SK-N-SH treated with all-trans-retinoic acid at 6 μM for 48 hours (cell line): ENCODE measurements around the gene CDK5RAP2.

Source experiments
- ATAC-seq: fragments of 200-7000 bp; cut with Tn5 transposase; 3 replicates; pipeline ENCODE4 v1.9.1; 2020; ENCODE audit warnings: mild to moderate bottlenecking, moderate library complexity
- ARNTL ChIP-seq: fragments of 450-650 bp; formaldehyde crosslinking; IDR thresholded peaks from 2 replicates; pipeline ENCODE4 v1.5.0; 2020; ENCODE audit warnings: low read depth, mild to moderate bottlenecking, moderate library complexity, borderline replicate concordance
- BACH2 ChIP-seq: fragments of 250-450 bp; sonication (Bioruptor Pico); IDR thresholded peaks from 2 replicates; pipeline ENCODE4 v1.9.0; 2021; ENCODE audit warnings: mild to moderate bottlenecking, borderline replicate concordance
- CREB5 ChIP-seq: fragments of 250-450 bp; sonication (Bioruptor Pico); IDR thresholded peaks from 2 replicates; pipeline ENCODE4 v1.5.1; 2020; ENCODE audit warnings: low read depth, mild to moderate bottlenecking, moderate library complexity
- CSDC2 ChIP-seq: fragments of 250-450 bp; sonication (Bioruptor Pico); IDR thresholded peaks from 2 replicates; pipeline ENCODE4 v1.5.0; 2020; ENCODE audit warnings: mild to moderate bottlenecking, moderate library complexity
- GLIS3 ChIP-seq: fragments of 250-450 bp; sonication (Bioruptor Pico); IDR thresholded peaks from 2 replicates; pipeline ENCODE4 v1.5.0; 2020; ENCODE audit warnings: mild to moderate bottlenecking, moderate library complexity
- ISL1 ChIP-seq: fragments of 250-450 bp; sonication (Bioruptor Pico); IDR thresholded peaks from 2 replicates; pipeline ENCODE4 v2.1.2; 2022; ENCODE audit warnings: mild to moderate bottlenecking, moderate library complexity
- OSR1 ChIP-seq: fragments of 250-450 bp; sonication (Bioruptor Pico); IDR thresholded peaks from 2 replicates; pipeline ENCODE4 v1.8.0; 2022; ENCODE audit warnings: moderate library complexity, mild to moderate bottlenecking, inconsistent platforms
- PPARA ChIP-seq: fragments of 250-450 bp; sonication (Bioruptor Pico); IDR thresholded peaks from 2 replicates; pipeline ENCODE4 v1.5.0; 2020; ENCODE audit warnings: mild to moderate bottlenecking, borderline replicate concordance
- RARB ChIP-seq: fragments of 250-450 bp; sonication (Bioruptor Pico); IDR thresholded peaks from 2 replicates; pipeline ENCODE4 v1.8.0; 2021; ENCODE audit warnings: mild to moderate bottlenecking, moderate library complexity
- TCF4 ChIP-seq: fragments of 250-450 bp; sonication (Bioruptor Pico); IDR thresholded peaks from 2 replicates; pipeline ENCODE4 v1.8.0; 2021; ENCODE audit warnings: mild to moderate bottlenecking, moderate library complexity, borderline replicate concordance
- TOX ChIP-seq: fragments of 250-450 bp; sonication (Bioruptor Pico); IDR thresholded peaks from 2 replicates; pipeline ENCODE4 v1.8.0; 2021; ENCODE audit warnings: mild to moderate bottlenecking, moderate library complexity, borderline replicate concordance
- ZFP3 ChIP-seq: fragments of 250-450 bp; sonication (Bioruptor Pico); IDR thresholded peaks from 2 replicates; pipeline ENCODE4 v1.5.0; 2020; ENCODE audit warnings: mild to moderate bottlenecking, moderate library complexity
- ZFP30 ChIP-seq: fragments of 450-650 bp; formaldehyde crosslinking; IDR thresholded peaks from 2 replicates; pipeline ENCODE4 v1.5.0; 2022; ENCODE audit warnings: mild to moderate bottlenecking, moderate library complexity
- ZNF565 ChIP-seq: fragments of 450-650 bp; formaldehyde crosslinking; conservative IDR thresholded peaks from 2 replicates; pipeline ENCODE4 v1.5.0; 2020; ENCODE audit warnings: low read depth, mild to moderate bottlenecking, moderate library complexity
- ZNF70 ChIP-seq: fragments of 450-650 bp; formaldehyde crosslinking; IDR thresholded peaks from 2 replicates; pipeline ENCODE4 v1.5.0; 2020; ENCODE audit warnings: mild to moderate bottlenecking, moderate library complexity
- ZNF8 ChIP-seq: fragments of 450-650 bp; formaldehyde crosslinking; IDR thresholded peaks from 2 replicates; pipeline ENCODE4 v1.5.0; 2020; ENCODE audit warnings: mild to moderate bottlenecking, moderate library complexity
- TF ChIP-seq, protein P1 (sequence below): fragments of 250-450 bp; sonication (Bioruptor Pico); IDR thresholded peaks from 2 replicates; pipeline ENCODE4 v1.5.0; 2020; ENCODE audit warnings: mild to moderate bottlenecking, moderate library complexity
- TF ChIP-seq, protein P2 (sequence below): fragments of 250-450 bp; sonication (Bioruptor Pico); IDR thresholded peaks from 2 replicates; pipeline ENCODE4 v1.5.1; 2021; ENCODE audit warnings: mild to moderate bottlenecking, moderate library complexity
- TF ChIP-seq, protein P3 (sequence below): fragments of 250-450 bp; sonication (Bioruptor Pico); IDR thresholded peaks from 2 replicates; pipeline ENCODE4 v1.8.0; 2020; ENCODE audit warnings: mild to moderate bottlenecking, moderate library complexity, borderline replicate concordance

The CDK5RAP2 gene

DNA sequence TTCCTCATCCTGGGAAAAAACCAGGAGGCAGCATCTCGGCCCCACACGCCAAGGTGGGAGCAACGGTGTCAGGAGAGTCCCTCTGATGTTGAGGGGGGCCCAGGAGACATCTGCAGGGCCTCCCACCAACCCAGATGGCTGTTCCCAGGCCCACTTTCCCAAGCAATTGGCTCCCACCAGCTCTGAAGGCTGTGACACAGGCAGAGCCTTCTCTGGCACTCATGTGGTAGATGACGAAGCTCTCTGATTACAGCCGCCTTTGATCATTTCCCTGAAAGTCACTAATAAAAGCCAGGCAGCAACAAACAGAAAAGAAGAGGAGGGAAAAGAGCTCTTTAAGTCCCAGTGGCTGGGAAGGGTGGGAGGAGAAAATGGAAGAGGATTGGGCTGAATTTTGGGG, 226.5 kb downstream of the CDK5RAP2 start (continued):
- no peak for TF ChIP-seq CREB5 (CRISPR knock-in tag)

- no peak for ATAC-seq
These were observed 228.9 kb downstream of the CDK5RAP2 start for GRCh38 chr9:120351106-120351505.

GRCh38 chr9:120350596-120350995, 229.4 kb downstream of the CDK5RAP2 start:
- no peak for TF ChIP-seq ISL1 (CRISPR knock-in tag)
- TF ChIP-seq, protein P1, sequence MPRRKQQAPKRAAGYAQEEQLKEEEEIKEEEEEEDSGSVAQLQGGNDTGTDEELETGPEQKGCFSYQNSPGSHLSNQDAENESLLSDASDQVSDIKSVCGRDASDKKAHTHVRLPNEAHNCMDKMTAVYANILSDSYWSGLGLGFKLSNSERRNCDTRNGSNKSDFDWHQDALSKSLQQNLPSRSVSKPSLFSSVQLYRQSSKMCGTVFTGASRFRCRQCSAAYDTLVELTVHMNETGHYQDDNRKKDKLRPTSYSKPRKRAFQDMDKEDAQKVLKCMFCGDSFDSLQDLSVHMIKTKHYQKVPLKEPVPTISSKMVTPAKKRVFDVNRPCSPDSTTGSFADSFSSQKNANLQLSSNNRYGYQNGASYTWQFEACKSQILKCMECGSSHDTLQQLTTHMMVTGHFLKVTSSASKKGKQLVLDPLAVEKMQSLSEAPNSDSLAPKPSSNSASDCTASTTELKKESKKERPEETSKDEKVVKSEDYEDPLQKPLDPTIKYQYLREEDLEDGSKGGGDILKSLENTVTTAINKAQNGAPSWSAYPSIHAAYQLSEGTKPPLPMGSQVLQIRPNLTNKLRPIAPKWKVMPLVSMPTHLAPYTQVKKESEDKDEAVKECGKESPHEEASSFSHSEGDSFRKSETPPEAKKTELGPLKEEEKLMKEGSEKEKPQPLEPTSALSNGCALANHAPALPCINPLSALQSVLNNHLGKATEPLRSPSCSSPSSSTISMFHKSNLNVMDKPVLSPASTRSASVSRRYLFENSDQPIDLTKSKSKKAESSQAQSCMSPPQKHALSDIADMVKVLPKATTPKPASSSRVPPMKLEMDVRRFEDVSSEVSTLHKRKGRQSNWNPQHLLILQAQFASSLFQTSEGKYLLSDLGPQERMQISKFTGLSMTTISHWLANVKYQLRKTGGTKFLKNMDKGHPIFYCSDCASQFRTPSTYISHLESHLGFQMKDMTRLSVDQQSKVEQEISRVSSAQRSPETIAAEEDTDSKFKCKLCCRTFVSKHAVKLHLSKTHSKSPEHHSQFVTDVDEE (CRISPR knock-in tag) = no peak
- no peak for TF ChIP-seq BACH2
- TF ChIP-seq GLIS3 (CRISPR knock-in tag) = no peak
- no peak for TF ChIP-seq ZFP30 (CRISPR knock-in tag)
- no peak for TF ChIP-seq RARB
- TF ChIP-seq OSR1 (CRISPR knock-in tag) = no peak
- no peak for TF ChIP-seq CREB5 (CRISPR knock-in tag)
- TF ChIP-seq ARNTL (CRISPR knock-in tag) = no peak
- no peak for TF ChIP-seq ZNF565 (CRISPR knock-in tag)
- no peak for TF ChIP-seq TOX
- TF ChIP-seq TCF4 (CRISPR knock-in tag) = no peak
- no peak for TF ChIP-seq ZFP3 (CRISPR knock-in tag)
- TF ChIP-seq CSDC2 (CRISPR knock-in tag) = no peak
- TF ChIP-seq ZNF70 = no peak
- ATAC-seq = no peak

More at GRCh38 chr9:120351106-120351505, 228.9 kb downstream of the CDK5RAP2 start:
- TF ChIP-seq ARNTL (CRISPR knock-in tag) = no peak
- no peak for TF ChIP-seq BACH2
- no peak for TF ChIP-seq ISL1 (CRISPR knock-in tag)
- no peak for TF ChIP-seq CSDC2 (CRISPR knock-in tag)
- no peak for TF ChIP-seq OSR1 (CRISPR knock-in tag)
- TF ChIP-seq ZNF8 (CRISPR knock-in tag) = no peak
- TF ChIP-seq, protein P2, sequence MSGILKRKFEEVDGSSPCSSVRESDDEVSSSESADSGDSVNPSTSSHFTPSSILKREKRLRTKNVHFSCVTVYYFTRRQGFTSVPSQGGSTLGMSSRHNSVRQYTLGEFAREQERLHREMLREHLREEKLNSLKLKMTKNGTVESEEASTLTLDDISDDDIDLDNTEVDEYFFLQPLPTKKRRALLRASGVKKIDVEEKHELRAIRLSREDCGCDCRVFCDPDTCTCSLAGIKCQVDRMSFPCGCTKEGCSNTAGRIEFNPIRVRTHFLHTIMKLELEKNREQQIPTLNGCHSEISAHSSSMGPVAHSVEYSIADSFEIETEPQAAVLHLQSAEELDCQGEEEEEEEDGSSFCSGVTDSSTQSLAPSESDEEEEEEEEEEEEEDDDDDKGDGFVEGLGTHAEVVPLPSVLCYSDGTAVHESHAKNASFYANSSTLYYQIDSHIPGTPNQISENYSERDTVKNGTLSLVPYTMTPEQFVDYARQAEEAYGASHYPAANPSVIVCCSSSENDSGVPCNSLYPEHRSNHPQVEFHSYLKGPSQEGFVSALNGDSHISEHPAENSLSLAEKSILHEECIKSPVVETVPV (CRISPR knock-in tag) = no peak
- TF ChIP-seq CREB5 (CRISPR knock-in tag) = no peak
- TF ChIP-seq, all 23 proteins: peak for 0

- ATAC-seq = peak; percentile 88
- TF ChIP-seq, protein P3, sequence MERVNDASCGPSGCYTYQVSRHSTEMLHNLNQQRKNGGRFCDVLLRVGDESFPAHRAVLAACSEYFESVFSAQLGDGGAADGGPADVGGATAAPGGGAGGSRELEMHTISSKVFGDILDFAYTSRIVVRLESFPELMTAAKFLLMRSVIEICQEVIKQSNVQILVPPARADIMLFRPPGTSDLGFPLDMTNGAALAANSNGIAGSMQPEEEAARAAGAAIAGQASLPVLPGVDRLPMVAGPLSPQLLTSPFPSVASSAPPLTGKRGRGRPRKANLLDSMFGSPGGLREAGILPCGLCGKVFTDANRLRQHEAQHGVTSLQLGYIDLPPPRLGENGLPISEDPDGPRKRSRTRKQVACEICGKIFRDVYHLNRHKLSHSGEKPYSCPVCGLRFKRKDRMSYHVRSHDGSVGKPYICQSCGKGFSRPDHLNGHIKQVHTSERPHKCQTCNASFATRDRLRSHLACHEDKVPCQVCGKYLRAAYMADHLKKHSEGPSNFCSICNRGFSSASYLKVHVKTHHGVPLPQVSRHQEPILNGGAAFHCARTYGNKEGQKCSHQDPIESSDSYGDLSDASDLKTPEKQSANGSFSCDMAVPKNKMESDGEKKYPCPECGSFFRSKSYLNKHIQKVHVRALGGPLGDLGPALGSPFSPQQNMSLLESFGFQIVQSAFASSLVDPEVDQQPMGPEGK (CRISPR knock-in tag) = no peak
- TF ChIP-seq CREB5 (CRISPR knock-in tag) (no peak), PPARA (CRISPR knock-in tag) (no peak)
These were observed 231.0 kb downstream of the CDK5RAP2 start for GRCh38 chr9:120348951-120349429.
